ENCODE measurements around the gene MRPL42.
"Not testable (repeated sequence)": the region's sequence is repeated elsewhere in the genome, so short reads cannot be mapped to it uniquely, and the experiment has no call there.

The MRPL42 gene

DNA sequence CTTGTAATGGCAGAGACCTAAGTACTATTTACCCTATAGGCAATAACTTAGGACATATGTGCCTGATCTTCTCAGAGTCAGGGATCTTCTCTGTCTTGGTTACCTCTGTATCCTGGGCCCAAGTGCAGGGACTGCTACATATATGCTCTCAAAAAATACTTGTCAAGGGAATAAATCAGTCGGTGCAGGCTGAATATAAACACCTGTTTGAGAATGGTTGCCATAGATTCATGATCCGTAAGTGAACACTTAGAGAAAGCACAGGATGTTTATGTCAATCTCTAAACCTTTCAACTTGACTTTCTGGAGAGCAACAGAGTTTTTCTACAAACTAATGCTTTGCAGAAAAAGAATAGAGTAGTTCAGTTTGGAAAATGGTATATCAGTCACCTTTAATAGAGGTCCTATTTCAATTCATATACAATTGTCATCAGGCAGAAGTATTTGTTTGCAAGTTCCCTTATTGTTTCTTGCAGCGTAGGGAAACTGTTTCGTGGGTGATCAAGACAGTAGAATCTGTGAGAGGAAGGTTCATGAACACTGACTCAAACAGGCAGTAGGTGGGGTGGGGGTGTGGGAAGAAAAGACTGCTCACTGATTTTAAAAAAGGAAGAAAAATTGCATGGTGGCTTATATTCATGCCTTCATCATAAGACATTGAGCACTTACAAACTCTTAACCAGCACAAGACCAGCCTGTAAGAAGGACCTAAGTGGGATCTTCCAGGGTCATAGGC lies 19.6 kb upstream of the MRPL42 start:
- DNase-seq (ENCODE audit: low spot score) = no peak

DNA sequence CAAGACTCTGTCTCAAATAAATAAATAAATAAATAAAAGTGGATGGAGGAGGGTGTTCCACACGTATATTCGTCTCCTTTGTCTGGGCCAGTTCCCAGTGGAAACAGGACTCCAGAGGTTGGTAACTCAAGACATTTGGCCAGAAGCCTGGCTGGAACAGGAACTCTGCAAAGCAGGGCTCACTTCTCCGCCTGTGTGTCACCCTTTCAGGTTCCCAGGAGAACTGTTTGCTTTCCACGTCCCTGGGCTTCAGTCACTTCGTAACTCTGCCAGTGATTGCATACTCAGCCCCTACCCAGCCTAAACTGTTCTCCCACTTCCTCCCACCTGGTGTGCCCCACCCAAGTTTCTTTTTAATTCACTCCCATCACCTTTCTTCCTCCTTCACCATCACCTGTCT lies 18.5 kb upstream of the MRPL42 start:
- DNase-seq (ENCODE audit: low spot score) = no peak

DNA sequence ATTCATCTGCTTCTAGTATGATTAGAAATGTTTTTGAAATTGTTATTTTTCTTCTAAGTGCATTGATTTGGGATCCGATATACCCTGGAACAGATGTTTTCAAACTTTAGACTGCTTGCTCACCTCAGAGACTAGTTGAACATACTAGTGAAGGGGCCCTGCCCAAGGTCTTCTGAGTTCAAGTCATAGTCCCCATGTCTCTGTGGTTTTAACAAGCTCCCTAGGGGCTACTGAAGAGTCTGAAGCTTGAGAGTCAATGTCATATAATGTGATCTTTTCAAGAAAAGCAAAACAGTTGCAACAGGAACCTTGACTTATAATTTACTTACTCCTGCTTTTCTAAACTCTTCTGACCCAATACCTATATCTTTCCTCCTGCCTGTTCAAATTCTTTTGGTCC lies 18.0 kb upstream of the MRPL42 start:
- DNase-seq (ENCODE audit: low spot score) = no peak

DNA sequence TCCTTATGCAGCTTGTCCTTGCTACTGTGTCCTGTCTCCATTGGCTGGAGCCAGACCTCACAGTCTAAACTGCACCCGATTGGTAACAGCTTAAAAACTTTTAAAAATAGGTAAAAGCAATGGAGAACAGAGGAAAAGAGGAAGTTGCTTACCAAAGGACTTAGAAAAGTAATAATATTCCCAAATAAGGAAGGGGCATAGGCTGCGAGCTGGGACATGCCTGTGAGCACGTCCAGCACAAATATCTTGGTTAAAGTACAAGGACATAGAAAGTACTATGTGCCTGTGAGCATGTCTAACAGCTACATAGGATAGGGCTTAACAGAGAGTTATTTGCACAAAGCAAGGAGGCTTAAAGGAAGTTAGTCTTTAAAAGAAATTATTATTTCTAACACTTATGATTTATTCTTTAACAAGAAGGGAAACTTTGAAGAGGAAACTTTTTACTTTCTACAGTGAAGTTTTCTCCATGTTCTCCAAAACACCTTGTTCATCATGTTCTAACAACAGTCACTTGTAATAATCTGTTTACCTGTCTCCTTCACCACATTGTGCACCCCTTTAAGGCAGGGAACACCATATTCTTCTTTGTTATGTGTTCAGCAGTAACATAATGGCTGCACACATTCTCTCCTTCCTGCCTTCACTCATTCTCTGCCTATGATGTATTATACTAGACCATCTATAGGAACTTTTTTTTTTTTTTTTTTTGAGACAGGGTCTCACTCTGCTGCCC lies 15.7 kb upstream of the MRPL42 start:
- DNase-seq (ENCODE audit: low spot score) = no peak

GRCh38 chr12:93453633-93454032 lies 13.7 kb upstream of the MRPL42 start:
- DNase-seq (ENCODE audit: low spot score) = no peak

- no peak for DNase-seq (ENCODE audit: low spot score)
Measured at GRCh38 chr12:93456077-93456476, 11.2 kb upstream of the MRPL42 start.

- no peak for DNase-seq (ENCODE audit: low spot score)
Measured at GRCh38 chr12:93459097-93459496, 8.2 kb upstream of the MRPL42 start.

GRCh38 chr12:93460003-93460402 lies 7.3 kb upstream of the MRPL42 start:
- DNase-seq (ENCODE audit: low spot score) = no peak

DNA sequence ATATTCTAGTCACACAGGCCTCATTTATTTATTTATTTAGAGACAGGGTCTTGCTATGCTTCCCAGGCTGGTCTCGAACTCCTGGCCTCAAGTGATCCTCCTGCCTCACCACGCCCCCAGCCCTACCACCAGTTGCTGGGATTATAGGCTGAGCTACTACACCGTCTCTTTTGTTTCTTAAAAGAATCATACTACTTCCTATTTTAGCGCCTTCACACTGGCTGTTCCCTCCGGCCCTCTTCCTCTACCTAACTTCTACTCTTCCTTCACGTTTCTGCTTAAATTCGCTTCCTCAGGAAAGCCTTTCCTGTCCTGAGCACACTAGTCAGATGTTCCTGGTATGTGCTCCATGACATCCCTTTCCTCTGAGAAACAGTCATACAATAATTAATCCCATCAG lies 6.4 kb upstream of the MRPL42 start:
- no peak for DNase-seq (ENCODE audit: low spot score)

- no peak for DNase-seq (ENCODE audit: low spot score)
Measured at GRCh38 chr12:93461503-93461902, 5.8 kb upstream of the MRPL42 start.

- no peak for DNase-seq (ENCODE audit: low spot score)
Measured at GRCh38 chr12:93465841-93466240, 1.5 kb upstream of the MRPL42 start.

DNA sequence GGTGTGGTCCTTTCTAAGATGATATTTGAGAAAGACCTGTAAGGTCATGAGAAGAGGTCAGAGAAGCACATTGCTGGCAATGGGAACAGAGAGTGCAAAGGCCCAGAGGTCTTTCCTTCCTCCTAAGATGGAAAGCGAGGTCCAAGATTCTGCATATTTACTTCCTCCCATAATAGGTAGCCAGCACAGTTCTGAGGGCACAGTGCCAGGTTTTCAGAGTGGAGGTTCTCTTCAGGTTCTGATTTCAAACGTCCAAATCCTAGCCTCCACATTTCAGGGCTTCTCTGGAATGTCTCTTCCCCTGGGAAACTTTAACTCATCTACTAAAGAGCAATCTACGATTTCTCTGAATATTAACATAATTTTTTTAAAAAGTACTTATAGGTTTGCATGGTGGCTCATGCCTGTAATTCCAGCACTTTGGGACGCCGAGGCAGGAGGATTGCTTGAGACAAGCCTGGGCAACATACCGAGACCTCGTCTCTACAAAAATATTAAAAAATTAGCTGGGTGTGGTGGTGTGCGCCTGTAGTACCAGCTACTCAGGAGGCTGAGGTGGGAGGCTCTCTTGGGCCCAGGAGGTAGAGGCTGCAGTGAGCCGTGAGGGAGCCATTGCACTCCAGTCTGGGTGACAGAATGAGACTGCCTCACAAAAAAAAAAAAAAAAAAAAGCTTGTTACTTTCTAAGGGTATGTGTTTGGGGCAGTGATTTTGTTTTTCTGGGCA lies 526 bp upstream of the MRPL42 start:
- DNase-seq (ENCODE audit: low spot score) = no peak

- peak; percentile 5 for DNase-seq (ENCODE audit: low spot score)
Measured at GRCh38 chr12:93468008-93468371, 676 bp downstream of the MRPL42 start.

- DNase-seq (ENCODE audit: low spot score) = no peak
Measured at GRCh38 chr12:93469386-93469785, 2.1 kb downstream of the MRPL42 start.

GRCh38 chr12:93476555-93476954 lies 9.2 kb downstream of the MRPL42 start:
- no peak for DNase-seq (ENCODE audit: low spot score)

- no peak for DNase-seq (ENCODE audit: low spot score)
Measured at GRCh38 chr12:93482721-93483120, 15.4 kb downstream of the MRPL42 start.

- no peak for DNase-seq (ENCODE audit: low spot score)
Measured at GRCh38 chr12:93483151-93483807, 16.0 kb downstream of the MRPL42 start.

DNA sequence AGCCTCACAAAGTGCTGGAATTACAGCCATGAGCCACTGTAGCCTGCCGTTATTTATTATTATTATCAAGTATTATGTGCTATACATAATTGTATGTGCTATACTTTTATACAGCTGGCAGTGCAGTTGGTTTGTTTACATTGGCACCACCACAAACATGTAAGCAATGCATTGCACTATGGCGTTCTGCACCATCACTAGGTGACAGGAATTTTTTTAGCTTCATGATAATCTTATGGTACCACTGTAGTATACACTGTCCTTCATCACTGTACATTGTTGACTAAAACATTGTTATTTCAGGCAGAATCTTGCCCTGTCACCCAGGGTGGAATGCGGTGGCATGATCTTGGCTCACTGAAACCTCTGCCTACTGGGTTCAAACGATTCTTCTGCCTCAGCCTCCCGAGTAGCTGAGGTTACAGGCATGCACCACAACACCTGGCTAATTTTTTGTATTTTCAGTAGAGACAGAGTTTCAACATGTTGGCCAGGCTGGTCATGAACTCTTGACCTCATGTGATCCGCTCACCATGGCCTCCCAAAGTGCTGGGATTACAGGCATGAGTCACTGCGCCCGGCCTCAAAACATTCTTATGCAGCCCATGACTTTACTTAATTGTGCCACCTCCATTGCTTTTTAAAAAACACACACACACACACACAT lies 17.1 kb downstream of the MRPL42 start:
- no peak for DNase-seq (ENCODE audit: low spot score)

DNA sequence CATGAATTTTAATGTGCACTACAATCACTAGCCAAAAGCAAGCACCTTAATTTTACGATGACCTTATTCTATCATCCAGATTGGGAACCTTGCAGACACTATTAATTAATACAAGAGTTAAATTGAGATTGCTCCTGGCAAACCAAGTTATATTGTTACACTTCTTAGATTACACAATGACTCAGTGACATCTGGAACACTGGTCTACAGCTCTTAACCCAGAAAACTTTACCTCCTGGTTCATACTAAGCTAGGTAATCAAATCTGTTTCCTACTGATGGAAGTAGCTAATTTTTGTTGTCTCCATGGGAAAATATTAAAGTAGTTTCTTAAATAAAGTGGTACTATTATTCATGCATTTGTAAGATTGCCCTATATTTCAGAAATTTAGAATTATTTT lies 25.5 kb downstream of the MRPL42 start:
- DNase-seq (ENCODE audit: low spot score) = not testable (repeated sequence)

DNA sequence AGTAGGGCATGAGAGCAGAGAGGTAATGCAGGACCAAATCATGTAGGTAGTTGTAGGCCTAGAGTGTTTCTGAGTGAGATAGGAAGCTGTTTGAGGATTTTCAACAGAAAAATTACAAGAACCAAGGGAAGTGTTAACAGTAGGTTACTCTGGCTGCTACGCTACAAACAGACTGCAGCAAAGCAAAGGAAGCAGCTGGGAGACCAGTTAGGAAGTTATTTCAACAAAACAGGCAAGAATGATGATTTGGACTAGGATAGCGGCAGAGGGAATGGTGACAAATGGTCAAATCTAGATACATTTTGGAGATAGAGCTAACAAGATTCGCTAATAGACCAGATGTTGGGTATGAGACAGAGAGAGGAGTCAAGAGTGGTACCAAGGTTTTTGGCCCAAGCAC lies 26.8 kb downstream of the MRPL42 start:
- DNase-seq (ENCODE audit: low spot score) = no peak

- DNase-seq (ENCODE audit: low spot score) = no peak
Measured at GRCh38 chr12:93497456-93497855, 30.1 kb downstream of the MRPL42 start.

DNA sequence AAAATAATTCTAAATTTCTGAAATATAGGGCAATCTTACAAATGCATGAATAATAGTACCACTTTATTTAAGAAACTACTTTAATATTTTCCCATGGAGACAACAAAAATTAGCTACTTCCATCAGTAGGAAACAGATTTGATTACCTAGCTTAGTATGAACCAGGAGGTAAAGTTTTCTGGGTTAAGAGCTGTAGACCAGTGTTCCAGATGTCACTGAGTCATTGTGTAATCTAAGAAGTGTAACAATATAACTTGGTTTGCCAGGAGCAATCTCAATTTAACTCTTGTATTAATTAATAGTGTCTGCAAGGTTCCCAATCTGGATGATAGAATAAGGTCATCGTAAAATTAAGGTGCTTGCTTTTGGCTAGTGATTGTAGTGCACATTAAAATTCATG lies 31.5 kb downstream of the MRPL42 start:
- DNase-seq (ENCODE audit: low spot score) = not testable (repeated sequence)
